ENCODE results near the gene OR11H6.

The OR11H6 gene

GRCh38 chr14:20274062-20274461, 50.6 kb downstream of the OR11H6 start:
- no peak for FAIRE-seq
